HEK293 (cell line): ENCODE measurements around the gene TRIM66.

Experiments
- GLIS1 ChIP-seq: fragments of 450-650 bp; formaldehyde crosslinking; IDR thresholded peaks from 2 replicates; pipeline ENCODE4 v1.5.1; 2016; ENCODE audit warnings: missing biosample characterization, missing genetic modification characterization
- INSM2 ChIP-seq: fragments of 450-650 bp; formaldehyde crosslinking; IDR thresholded peaks from 2 replicates; pipeline ENCODE4 v1.5.1; 2016; ENCODE audit warnings: missing biosample characterization, missing genetic modification characterization
- KLF8 ChIP-seq: fragments of 450-650 bp; formaldehyde crosslinking; IDR thresholded peaks from 2 replicates; pipeline ENCODE4 v1.5.1; 2016; ENCODE audit warnings: missing biosample characterization, missing genetic modification characterization
- PATZ1 ChIP-seq: fragments of 450-650 bp; formaldehyde crosslinking; IDR thresholded peaks from 2 replicates; pipeline ENCODE4 v1.5.1; 2016; ENCODE audit warnings: missing biosample characterization, missing genetic modification characterization
- PRDM6 ChIP-seq: fragments of 450-650 bp; formaldehyde crosslinking; IDR thresholded peaks from 2 replicates; pipeline ENCODE4 v1.5.1; 2017; ENCODE audit warnings: missing biosample characterization, missing genetic modification characterization
- SP3 ChIP-seq: fragments of 450-650 bp; formaldehyde crosslinking; IDR thresholded peaks from 2 replicates; pipeline ENCODE4 v1.5.1; 2016; ENCODE audit warnings: missing biosample characterization, missing genetic modification characterization
- TRIM28 ChIP-seq: IDR thresholded peaks from 2 replicates; pipeline ENCODE4 v1.6.1; 2011; ENCODE audit warnings: low read length, control low read depth, borderline replicate concordance
- ZBTB20 ChIP-seq: fragments of 450-650 bp; formaldehyde crosslinking; IDR thresholded peaks from 2 replicates; pipeline ENCODE4 v1.5.1; 2016; ENCODE audit warnings: missing biosample characterization, missing genetic modification characterization
- ZBTB44 ChIP-seq: fragments of 450-650 bp; IDR thresholded peaks from 2 replicates; pipeline ENCODE4 v1.5.1; 2018; ENCODE audit warnings: missing biosample characterization, mild to moderate bottlenecking, missing genetic modification characterization
- ZBTB7A ChIP-seq: fragments of 450-650 bp; formaldehyde crosslinking; IDR thresholded peaks from 2 replicates; pipeline ENCODE4 v1.5.1; 2016; ENCODE audit warnings: low read depth, missing biosample characterization, missing genetic modification characterization
- ZBTB8A ChIP-seq: fragments of 450-650 bp; formaldehyde crosslinking; IDR thresholded peaks from 2 replicates; pipeline ENCODE4 v1.5.1; 2016; ENCODE audit warnings: missing biosample characterization, missing genetic modification characterization
- ZFHX2 ChIP-seq: fragments of 450-650 bp; formaldehyde crosslinking; conservative IDR thresholded peaks from 2 replicates; pipeline ENCODE4 v1.5.1; 2016; ENCODE audit warnings: missing biosample characterization, missing genetic modification characterization
- ZFP3 ChIP-seq: fragments of 450-650 bp; formaldehyde crosslinking; IDR thresholded peaks from 2 replicates; pipeline ENCODE4 v1.5.1; 2016; ENCODE audit warnings: low read depth, missing biosample characterization, missing genetic modification characterization
- ZFP41 ChIP-seq: fragments of 450-650 bp; formaldehyde crosslinking; IDR thresholded peaks from 2 replicates; pipeline ENCODE4 v1.5.1; 2016; ENCODE audit warnings: missing biosample characterization, missing genetic modification characterization, borderline replicate concordance
- ZFP69B ChIP-seq: fragments of 450-650 bp; formaldehyde crosslinking; IDR thresholded peaks from 2 replicates; pipeline ENCODE4 v1.5.1; 2016; ENCODE audit warnings: missing biosample characterization, missing genetic modification characterization
- ZNF184 ChIP-seq: fragments of 450-650 bp; IDR thresholded peaks from 2 replicates; pipeline ENCODE4 v1.5.1; 2018; ENCODE audit warnings: missing biosample characterization, mild to moderate bottlenecking, missing genetic modification characterization
- ZNF211 ChIP-seq: fragments of 450-650 bp; formaldehyde crosslinking; IDR thresholded peaks from 2 replicates; pipeline ENCODE4 v1.5.1; 2016; ENCODE audit warnings: low read depth, missing biosample characterization, missing genetic modification characterization
- ZNF335 ChIP-seq: fragments of 450-650 bp; formaldehyde crosslinking; conservative IDR thresholded peaks from 2 replicates; pipeline ENCODE4 v1.5.1; 2016; ENCODE audit warnings: missing biosample characterization, missing genetic modification characterization
- ZNF555 ChIP-seq: fragments of 450-650 bp; formaldehyde crosslinking; conservative IDR thresholded peaks from 2 replicates; pipeline ENCODE4 v1.5.1; 2017; ENCODE audit warnings: missing biosample characterization, mild to moderate bottlenecking, missing genetic modification characterization, inconsistent platforms
- ZNF558 ChIP-seq: fragments of 450-650 bp; formaldehyde crosslinking; IDR thresholded peaks from 2 replicates; pipeline ENCODE4 v1.5.1; 2016; ENCODE audit warnings: missing biosample characterization, missing genetic modification characterization
- ZNF561 ChIP-seq: fragments of 450-650 bp; IDR thresholded peaks from 2 replicates; pipeline ENCODE4 v1.5.1; 2018; ENCODE audit warnings: missing biosample characterization, missing genetic modification characterization, borderline replicate concordance
- ZNF571 ChIP-seq: fragments of 450-650 bp; formaldehyde crosslinking; IDR thresholded peaks from 2 replicates; pipeline ENCODE4 v1.5.0; 2017; ENCODE audit warnings: missing biosample characterization, missing genetic modification characterization
- ZNF747 ChIP-seq: fragments of 450-650 bp; formaldehyde crosslinking; IDR thresholded peaks from 2 replicates; pipeline ENCODE4 v1.5.1; 2016; ENCODE audit warnings: missing biosample characterization, missing genetic modification characterization
- ZNF768 ChIP-seq: fragments of 450-650 bp; formaldehyde crosslinking; IDR thresholded peaks from 2 replicates; pipeline ENCODE4 v1.5.1; 2018; ENCODE audit warnings: missing biosample characterization, mild to moderate bottlenecking, missing genetic modification characterization
- ZNF776 ChIP-seq: fragments of 450-650 bp; formaldehyde crosslinking; IDR thresholded peaks from 2 replicates; pipeline ENCODE4 v1.5.0; 2017; ENCODE audit warnings: missing biosample characterization, missing genetic modification characterization, borderline replicate concordance
- TF ChIP-seq, protein P1 (sequence below): fragments of 450-650 bp; formaldehyde crosslinking; IDR thresholded peaks from 2 replicates; pipeline ENCODE4 v1.5.1; 2016; ENCODE audit warnings: missing biosample characterization, missing genetic modification characterization
- TF ChIP-seq, protein P2 (sequence below): fragments of 450-650 bp; formaldehyde crosslinking; IDR thresholded peaks from 2 replicates; pipeline ENCODE4 v1.5.1; 2016; ENCODE audit warnings: missing biosample characterization, missing genetic modification characterization

Gene TRIM66

DNA sequence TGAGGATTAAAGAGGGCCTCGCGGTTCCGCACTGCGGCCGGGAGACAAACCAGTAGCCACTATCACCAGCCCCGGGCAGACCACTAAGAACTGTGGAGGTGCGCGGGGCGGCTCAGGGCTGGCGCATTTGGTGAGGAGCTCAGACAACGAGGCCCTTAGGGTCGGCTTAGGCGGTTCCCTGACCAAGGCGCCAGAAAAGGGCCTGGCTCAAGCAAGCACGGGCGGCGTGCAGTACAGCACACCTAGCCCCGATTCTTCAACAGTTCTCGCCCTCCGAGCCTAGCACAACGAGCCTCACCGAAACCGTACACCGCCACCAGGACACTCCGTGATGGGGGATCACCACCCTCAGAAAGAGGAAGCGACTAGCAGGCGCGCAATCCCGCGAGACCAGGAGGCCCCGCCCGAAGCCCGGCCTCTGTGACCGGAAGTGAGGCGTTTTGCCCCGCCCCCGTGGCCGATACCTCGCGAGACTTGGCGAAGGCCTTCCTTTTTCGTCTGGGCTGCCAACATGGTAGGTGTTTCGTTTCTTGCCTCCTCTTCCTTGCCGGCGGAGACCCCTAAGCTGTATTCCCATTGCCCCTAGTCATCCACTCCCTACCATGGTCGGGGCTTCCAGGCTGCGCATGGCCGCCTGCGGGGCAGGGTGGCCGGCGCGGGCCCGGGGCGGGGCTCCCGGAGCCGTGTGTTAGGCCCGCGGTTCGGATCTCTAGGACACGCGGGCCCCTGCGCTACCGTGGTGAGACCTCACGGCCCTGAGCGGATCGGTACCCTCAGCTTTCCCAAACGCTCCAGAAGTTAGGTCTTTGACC, at the start of gene TRIM66, which contains the start of gene RPL27A (continued):
- TF ChIP-seq ZBTB7A (no peak), ZFHX2 (tag by site-specific recombination) (0 out of 2 replicates have a peak, but pooled peaks have one; percentile 16), ZBTB20 (tag by site-specific recombination) (no peak; the same call in 1 of the 2 replicates), ZNF555 (tag by site-specific recombination) (no peak), SP3 (tag by site-specific recombination) (peak; percentile 93), ZNF184 (tag by site-specific recombination) (no peak), PRDM6 (tag by site-specific recombination) (no peak), KLF8 (tag by site-specific recombination) (peak; percentile 92), ZFP69B (tag by site-specific recombination) (0 out of 2 replicates have a peak, but pooled peaks have one; percentile 20), ZNF211 (no peak), PATZ1 (no peak), ZNF558 (tag by site-specific recombination) (no peak), ZNF776 (tag by site-specific recombination) (no peak), TRIM28 (peak; percentile 54; the same call in 1 of the 2 replicates), ZNF768 (no peak), ZFP41 (tag by site-specific recombination) (no peak), ZNF747 (no peak), ZNF571 (tag by site-specific recombination) (no peak), ZFP3 (no peak), INSM2 (tag by site-specific recombination) (no peak), ZBTB44 (tag by site-specific recombination) (no peak), ZNF335 (tag by site-specific recombination) (peak; percentile 93), ZNF561 (tag by site-specific recombination) (no peak), ZBTB8A (tag by site-specific recombination) (no peak), GLIS1 (peak; percentile 37)
- TF ChIP-seq, protein P1, sequence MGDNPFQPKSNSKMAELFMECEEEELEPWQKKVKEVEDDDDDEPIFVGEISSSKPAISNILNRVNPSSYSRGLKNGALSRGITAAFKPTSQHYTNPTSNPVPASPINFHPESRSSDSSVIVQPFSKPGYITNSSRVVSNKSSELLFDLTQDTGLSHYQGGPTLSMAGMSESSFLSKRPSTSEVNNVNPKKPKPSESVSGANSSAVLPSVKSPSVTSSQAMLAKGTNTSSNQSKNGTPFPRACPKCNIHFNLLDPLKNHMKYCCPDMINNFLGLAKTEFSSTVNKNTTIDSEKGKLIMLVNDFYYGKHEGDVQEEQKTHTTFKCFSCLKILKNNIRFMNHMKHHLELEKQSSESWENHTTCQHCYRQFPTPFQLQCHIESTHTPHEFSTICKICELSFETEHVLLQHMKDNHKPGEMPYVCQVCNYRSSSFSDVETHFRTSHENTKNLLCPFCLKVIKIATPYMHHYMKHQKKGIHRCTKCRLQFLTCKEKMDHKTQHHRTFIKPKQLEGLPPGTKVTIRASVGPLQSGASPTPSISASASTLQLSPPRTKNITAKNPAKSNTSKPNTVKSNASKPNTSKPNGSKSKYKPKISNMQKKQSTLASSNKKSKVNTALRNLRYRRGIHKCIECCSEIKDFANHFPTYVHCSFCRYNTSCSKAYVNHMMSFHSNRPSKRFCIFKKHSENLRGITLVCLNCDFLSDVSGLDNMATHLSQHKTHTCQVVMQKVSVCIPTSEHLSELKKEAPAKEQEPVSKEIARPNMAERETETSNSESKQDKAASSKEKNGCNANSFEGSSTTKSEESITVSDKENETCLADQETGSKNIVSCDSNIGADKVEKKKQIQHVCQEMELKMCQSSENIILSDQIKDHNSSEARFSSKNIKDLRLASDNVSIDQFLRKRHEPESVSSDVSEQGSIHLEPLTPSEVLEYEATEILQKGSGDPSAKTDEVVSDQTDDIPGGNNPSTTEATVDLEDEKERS: no peak
- TF ChIP-seq, protein P2, sequence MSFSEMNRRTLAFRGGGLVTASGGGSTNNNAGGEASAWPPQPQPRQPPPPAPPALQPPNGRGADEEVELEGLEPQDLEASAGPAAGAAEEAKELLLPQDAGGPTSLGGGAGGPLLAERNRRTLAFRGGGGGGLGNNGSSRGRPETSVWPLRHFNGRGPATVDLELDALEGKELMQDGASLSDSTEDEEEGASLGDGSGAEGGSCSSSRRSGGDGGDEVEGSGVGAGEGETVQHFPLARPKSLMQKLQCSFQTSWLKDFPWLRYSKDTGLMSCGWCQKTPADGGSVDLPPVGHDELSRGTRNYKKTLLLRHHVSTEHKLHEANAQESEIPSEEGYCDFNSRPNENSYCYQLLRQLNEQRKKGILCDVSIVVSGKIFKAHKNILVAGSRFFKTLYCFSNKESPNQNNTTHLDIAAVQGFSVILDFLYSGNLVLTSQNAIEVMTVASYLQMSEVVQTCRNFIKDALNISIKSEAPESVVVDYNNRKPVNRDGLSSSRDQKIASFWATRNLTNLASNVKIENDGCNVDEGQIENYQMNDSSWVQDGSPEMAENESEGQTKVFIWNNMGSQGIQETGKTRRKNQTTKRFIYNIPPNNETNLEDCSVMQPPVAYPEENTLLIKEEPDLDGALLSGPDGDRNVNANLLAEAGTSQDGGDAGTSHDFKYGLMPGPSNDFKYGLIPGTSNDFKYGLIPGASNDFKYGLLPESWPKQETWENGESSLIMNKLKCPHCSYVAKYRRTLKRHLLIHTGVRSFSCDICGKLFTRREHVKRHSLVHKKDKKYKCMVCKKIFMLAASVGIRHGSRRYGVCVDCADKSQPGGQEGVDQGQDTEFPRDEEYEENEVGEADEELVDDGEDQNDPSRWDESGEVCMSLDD: no peak
